Dendritic cell treated with granulocyte-macrophage colony-stimulating factor and Interleukin-4, amounts not matched to agents 40 ng/mL and 50 ng/mL, for 4 days (primary cell): ENCODE results near the gene RIOK3.
A peak's percentile ranks its signal among the peaks of the same experiment; 100 is the strongest.
"Not testable (repeated sequence)": the region's sequence is repeated elsewhere in the genome, so short reads cannot be mapped to it uniquely, and the experiment has no call there.

Experiments
- H3K27ac Mint-ChIP-seq: one replicate; pipeline ENCODE4 v1.8.0; 2022; ENCODE audit warnings: mild to moderate bottlenecking, mixed read lengths
- H3K27me3 Mint-ChIP-seq: one replicate; pipeline ENCODE4 v1.8.0; 2022; ENCODE audit warnings: mild to moderate bottlenecking, mixed read lengths
- H3K36me3 Mint-ChIP-seq: one replicate; pipeline ENCODE4 v1.8.0; 2022; ENCODE audit warnings: low read depth, mixed read lengths
- H3K4me1 Mint-ChIP-seq: one replicate; pipeline ENCODE4 v1.8.0; 2022; ENCODE audit warnings: low read depth, mixed read lengths
- H3K4me3 Mint-ChIP-seq: one replicate; pipeline ENCODE4 v1.8.0; 2022; ENCODE audit warnings: mild to moderate bottlenecking, moderate library complexity, mixed read lengths
- H3K9me3 Mint-ChIP-seq: one replicate; pipeline ENCODE4 v1.8.0; 2022; ENCODE audit warnings: mixed read lengths
- intact Hi-C: fragments of 100-400 bp; cut with micrococcal nuclease; formaldehyde crosslinking; loops from one replicate; pipeline ENCODE4 v1.15.0; 2022

Gene RIOK3

GRCh38 chr18:23452728-23453679 lies at the start of gene RIOK3:
RIOK3 (plus strand) TSS chr18:23453287; CDS start chr18:23453440, 153 bp downstream.
- peaks cover 43% of the 10 kb centered on the region for H3K4me1 Mint-ChIP-seq
- H3K27ac Mint-ChIP-seq = peak within 1 kb of the TSS; percentile 99
- no peaks in the 10 kb centered on the region for H3K9me3 Mint-ChIP-seq
- no peaks in the 10 kb centered on the region for H3K27me3 Mint-ChIP-seq
- H3K4me3 Mint-ChIP-seq = peak within 1 kb of the TSS; percentile 100
- intact Hi-C loops = loop anchor here (1.0 to 10.0 kb wide), 4 partner anchors 14 to 218 kb away; partner anchors contain the start of genes NPC1 and RMC1
- peaks cover 35% of the 10 kb centered on the region for H3K36me3 Mint-ChIP-seq

- Mint-ChIP-seq H3K27me3 (no peaks in the 10 kb centered on the region), H3K36me3 (no peaks in the 10 kb centered on the region), H3K4me3 (no peak overlapping the region), H3K27ac (no peak overlapping the region), H3K9me3 (peaks cover 6% of the 10 kb centered on the region), H3K4me1 (no peaks in the 10 kb centered on the region)
- intact Hi-C loops = no loop called here
These were observed 49.8 kb upstream of the RIOK3 start for GRCh38 chr18:23403310-23403709.

- Mint-ChIP-seq H3K4me1 (no peaks in the 10 kb centered on the region), H3K9me3 (peaks cover 6% of the 10 kb centered on the region), H3K27ac (no peak overlapping the region), H3K27me3 (no peaks in the 10 kb centered on the region), H3K36me3 (no peaks in the 10 kb centered on the region), H3K4me3 (no peak overlapping the region)
- intact Hi-C loops = no loop called here
These were observed 47.5 kb upstream of the RIOK3 start for GRCh38 chr18:23405636-23406035.

- H3K4me1 Mint-ChIP-seq = no peaks in the 10 kb centered on the region
- no peaks in the 10 kb centered on the region for H3K27me3 Mint-ChIP-seq
These were observed 46.8 kb upstream of the RIOK3 start for GRCh38 chr18:23406271-23406787.

DNA sequence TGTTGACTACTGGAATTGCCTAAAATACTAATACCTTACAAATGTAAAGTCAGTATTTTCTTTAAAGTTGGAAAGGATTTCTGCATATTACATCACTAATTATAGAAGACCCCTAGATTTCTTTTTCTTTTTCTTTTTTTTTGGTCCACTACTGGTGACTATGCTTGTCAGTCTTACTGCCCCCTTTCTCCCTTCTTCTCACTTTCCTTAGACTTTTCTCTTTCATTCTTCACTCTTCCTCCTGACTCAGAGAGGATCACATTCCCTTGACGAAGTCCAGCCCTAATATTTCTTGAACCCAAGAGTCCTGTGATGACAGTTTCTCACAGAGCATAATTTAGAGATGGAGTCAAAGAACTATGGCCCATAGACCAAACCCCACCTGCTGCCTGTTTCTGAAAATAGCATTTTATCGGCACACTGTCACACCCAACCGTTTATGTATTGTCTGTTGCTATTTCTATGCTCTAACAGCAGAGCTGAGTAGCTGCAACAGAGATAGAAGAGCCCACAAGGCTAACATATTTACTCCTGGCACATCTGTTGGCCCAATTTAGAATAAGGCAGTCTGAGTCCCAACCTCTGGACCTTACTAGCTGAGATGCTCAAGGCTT lies 40.6 kb upstream of the RIOK3 start:
- no peak overlapping the region for H3K4me3 Mint-ChIP-seq
- H3K4me1 Mint-ChIP-seq = peaks cover 17% of the 10 kb centered on the region
- no peaks in the 10 kb centered on the region for H3K9me3 Mint-ChIP-seq
- H3K27me3 Mint-ChIP-seq = no peaks in the 10 kb centered on the region
- H3K36me3 Mint-ChIP-seq = no peaks in the 10 kb centered on the region
- no peak overlapping the region for H3K27ac Mint-ChIP-seq
- intact Hi-C loops = loop anchor here (1.0 to 10.0 kb wide), 3 partner anchors 280 to 613 kb away; partner anchors contain the start of gene RBBP8

More at GRCh38 chr18:23406271-23406787, 46.8 kb upstream of the RIOK3 start:
- H3K4me3 Mint-ChIP-seq = no peak overlapping the region
- no peak overlapping the region for H3K27ac Mint-ChIP-seq
- intact Hi-C loops = no loop called here
- peaks cover 6% of the 10 kb centered on the region for H3K9me3 Mint-ChIP-seq
- no peaks in the 10 kb centered on the region for H3K36me3 Mint-ChIP-seq

DNA sequence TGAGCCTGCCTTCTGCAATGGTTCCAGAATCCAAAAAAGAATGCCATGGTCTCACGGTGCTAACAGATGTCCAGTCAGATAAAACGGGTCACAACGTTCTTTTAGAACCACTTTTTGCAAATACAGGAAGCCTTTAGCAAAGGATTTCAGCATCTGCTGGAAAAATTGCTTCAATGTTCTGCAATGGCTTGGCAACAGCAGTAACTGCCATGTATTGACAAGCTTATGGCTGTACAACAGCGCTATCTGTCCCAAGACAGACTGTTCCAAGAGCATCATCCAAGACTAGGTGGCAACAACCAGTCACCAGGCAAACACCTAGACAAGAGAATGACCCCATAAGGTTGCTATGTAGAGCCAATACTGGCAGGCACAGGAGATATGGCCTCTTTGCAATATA lies 37.6 kb upstream of the RIOK3 start:
- H3K4me1 Mint-ChIP-seq = peaks cover 17% of the 10 kb centered on the region
- intact Hi-C loops = loop anchor here (10.0 kb wide), 1 partner anchor 481 kb away; the partner anchor contains the start of gene RBBP8
- H3K36me3 Mint-ChIP-seq = no peaks in the 10 kb centered on the region
- H3K27ac Mint-ChIP-seq = peak overlapping the region; percentile 78
- H3K4me3 Mint-ChIP-seq = no peak overlapping the region
- no peaks in the 10 kb centered on the region for H3K27me3 Mint-ChIP-seq
- no peaks in the 10 kb centered on the region for H3K9me3 Mint-ChIP-seq

DNA sequence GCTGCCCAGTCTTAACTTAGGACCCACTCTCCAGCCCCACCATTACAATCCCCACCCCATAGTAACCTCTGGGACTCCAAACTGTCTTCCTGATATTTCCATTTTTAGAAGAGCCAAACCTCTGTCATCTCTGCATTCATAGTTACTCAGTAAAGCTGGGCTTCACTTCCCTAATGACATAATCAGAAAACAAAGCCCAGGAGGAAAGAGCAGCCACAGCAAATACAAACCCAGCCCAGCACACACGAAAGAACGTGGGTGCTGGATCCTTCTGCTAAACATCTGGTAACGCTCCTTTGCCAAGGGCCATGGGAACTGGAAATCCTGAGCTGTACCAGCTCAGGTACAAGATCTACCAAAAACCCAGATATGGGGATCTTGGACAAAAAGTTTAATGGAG lies 36.8 kb upstream of the RIOK3 start:
- Mint-ChIP-seq H3K4me1 (peaks cover 19% of the 10 kb centered on the region), H3K36me3 (no peaks in the 10 kb centered on the region), H3K4me3 (no peak overlapping the region), H3K27me3 (no peaks in the 10 kb centered on the region), H3K9me3 (no peaks in the 10 kb centered on the region), H3K27ac (peak overlapping the region; percentile 78)
- intact Hi-C loops = loop anchor here (10.0 kb wide), 1 partner anchor 481 kb away; the partner anchor contains the start of gene RBBP8

DNA sequence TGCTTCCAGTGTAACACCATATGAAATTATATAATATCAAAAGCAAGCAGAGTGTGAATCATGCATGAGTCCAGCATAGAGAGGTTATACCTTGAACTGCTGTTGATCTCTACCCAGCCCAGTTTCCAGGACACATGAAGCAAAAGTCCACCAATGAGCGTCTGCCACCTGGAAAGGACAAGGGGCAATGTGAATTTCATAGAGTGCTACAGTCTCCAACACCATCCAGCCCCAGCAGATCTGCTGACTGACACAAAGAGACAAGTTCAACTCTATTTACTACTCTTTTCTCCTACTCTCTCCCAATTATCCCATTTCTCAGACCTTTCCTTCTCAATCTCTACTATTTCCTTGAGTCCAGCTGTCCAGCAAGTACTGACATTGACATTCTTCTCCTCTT lies 31.8 kb upstream of the RIOK3 start:
- H3K9me3 Mint-ChIP-seq = no peaks in the 10 kb centered on the region
- H3K36me3 Mint-ChIP-seq = no peaks in the 10 kb centered on the region
- no peak overlapping the region for H3K4me3 Mint-ChIP-seq
- H3K27me3 Mint-ChIP-seq = no peaks in the 10 kb centered on the region
- intact Hi-C loops = no loop called here
- peaks cover 41% of the 10 kb centered on the region for H3K4me1 Mint-ChIP-seq
- H3K27ac Mint-ChIP-seq = peak overlapping the region; percentile 44

- H3K27me3 Mint-ChIP-seq = no peaks in the 10 kb centered on the region
- intact Hi-C loops = no loop called here
- H3K4me3 Mint-ChIP-seq = no peak overlapping the region
- H3K27ac Mint-ChIP-seq = peak overlapping the region; percentile 71
- H3K36me3 Mint-ChIP-seq = no peaks in the 10 kb centered on the region
- no peaks in the 10 kb centered on the region for H3K9me3 Mint-ChIP-seq
- H3K4me1 Mint-ChIP-seq = peaks cover 30% of the 10 kb centered on the region
These were observed 30.2 kb upstream of the RIOK3 start for GRCh38 chr18:23422751-23423418.

GRCh38 chr18:23424616-23425015 lies 28.5 kb upstream of the RIOK3 start:
- H3K36me3 Mint-ChIP-seq = no peaks in the 10 kb centered on the region
- peaks cover 30% of the 10 kb centered on the region for H3K4me1 Mint-ChIP-seq
- intact Hi-C loops = no loop called here
- H3K4me3 Mint-ChIP-seq = no peak overlapping the region
- no peaks in the 10 kb centered on the region for H3K27me3 Mint-ChIP-seq
- H3K27ac Mint-ChIP-seq = no peak overlapping the region
- no peaks in the 10 kb centered on the region for H3K9me3 Mint-ChIP-seq

- intact Hi-C loops = no loop called here
- H3K27ac Mint-ChIP-seq = no peak overlapping the region
- H3K9me3 Mint-ChIP-seq = no peaks in the 10 kb centered on the region
- H3K27me3 Mint-ChIP-seq = no peaks in the 10 kb centered on the region
- H3K4me1 Mint-ChIP-seq = peaks cover 3% of the 10 kb centered on the region
- H3K4me3 Mint-ChIP-seq = no peak overlapping the region
- H3K36me3 Mint-ChIP-seq = no peaks in the 10 kb centered on the region
These were observed 24.3 kb upstream of the RIOK3 start for GRCh38 chr18:23428821-23429220.

DNA sequence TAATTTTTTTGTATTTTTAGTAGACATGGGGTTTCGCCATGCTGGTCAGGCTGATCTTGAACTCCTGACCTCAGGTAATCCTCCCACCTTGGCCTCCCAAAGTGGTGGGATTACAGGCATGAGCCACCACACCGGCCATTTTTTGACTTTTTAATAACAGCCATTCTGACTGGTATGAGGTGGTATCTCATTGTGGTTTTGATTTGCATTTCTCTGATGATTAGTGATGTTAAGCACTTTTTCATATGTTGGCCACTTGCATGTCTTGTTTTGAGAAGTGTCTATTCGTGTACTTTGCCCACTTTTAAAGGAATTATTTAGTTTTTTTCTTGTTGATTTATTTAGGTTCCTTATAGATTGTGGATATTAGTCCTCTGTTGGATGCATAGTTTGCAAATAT lies 23.5 kb upstream of the RIOK3 start:
- H3K4me1 Mint-ChIP-seq, H3K4me3 Mint-ChIP-seq, H3K27me3 Mint-ChIP-seq, intact Hi-C loops, H3K9me3 Mint-ChIP-seq, H3K27ac Mint-ChIP-seq, H3K36me3 Mint-ChIP-seq: not testable (repeated sequence)

DNA sequence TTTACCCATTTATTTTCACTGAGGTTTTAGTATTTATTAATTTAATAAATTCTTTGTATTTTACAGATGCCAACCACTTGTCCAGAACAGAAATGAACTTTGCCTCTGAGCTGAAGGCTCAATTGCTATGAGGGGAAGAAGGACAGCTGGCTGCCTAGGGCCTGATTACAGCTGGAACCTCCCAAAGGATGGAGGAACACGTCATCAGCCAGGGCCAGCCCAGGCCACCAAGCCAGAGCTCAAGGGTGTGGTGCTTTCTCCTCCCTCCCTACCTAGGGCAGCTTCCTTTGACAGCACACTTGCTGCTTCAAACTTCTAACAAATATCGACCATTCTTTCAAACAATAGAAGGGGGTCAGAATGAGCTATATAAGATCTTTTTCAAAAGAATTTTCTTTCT lies 19.7 kb upstream of the RIOK3 start:
- H3K27me3 Mint-ChIP-seq = no peaks in the 10 kb centered on the region
- H3K4me3 Mint-ChIP-seq = no peak overlapping the region
- intact Hi-C loops = no loop called here
- H3K36me3 Mint-ChIP-seq = peaks cover 6% of the 10 kb centered on the region
- no peak overlapping the region for H3K27ac Mint-ChIP-seq
- peaks cover 11% of the 10 kb centered on the region for H3K4me1 Mint-ChIP-seq
- no peaks in the 10 kb centered on the region for H3K9me3 Mint-ChIP-seq
